Measurements from ENCODE around the gene KRT14.
"Not testable (repeated sequence)": the region's sequence is repeated elsewhere in the genome, so short reads cannot be mapped to it uniquely, and the experiment has no call there.

Gene KRT14

DNA sequence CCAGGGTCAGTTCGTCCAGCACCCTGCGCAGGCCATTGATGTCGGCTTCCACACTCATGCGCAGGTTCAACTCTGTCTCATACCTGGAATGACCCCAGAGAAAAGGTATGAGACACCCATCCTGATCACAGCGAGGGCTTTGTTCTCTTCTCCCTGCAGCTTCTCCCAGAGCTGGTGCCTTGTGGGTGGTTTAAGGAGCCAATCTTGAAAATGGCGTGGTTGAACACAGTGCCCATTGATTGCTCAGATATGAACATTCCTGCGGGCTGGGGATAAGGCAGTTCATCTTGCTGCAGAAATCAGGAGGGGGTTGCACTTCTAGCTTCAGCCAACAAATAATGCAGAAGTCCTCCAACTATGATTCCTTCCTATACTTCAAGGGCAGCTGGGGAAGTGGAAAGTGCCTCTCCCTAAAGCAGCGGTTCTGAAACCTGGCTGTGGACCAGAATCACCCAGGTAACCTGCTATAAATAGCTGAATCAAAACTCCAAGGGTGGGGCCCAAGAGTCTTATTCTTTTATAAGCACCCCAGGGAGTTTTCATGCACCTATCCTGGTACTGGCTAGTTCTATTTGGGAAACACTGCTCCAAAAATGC lies 2.3 kb downstream of the KRT14 start:
- H3K4me3 ChIP-seq (ENCODE audit: low read depth in 1 of 2, low read length in 2 of 2); H3K27me3 ChIP-seq (ENCODE audit: control insufficient read depth in 1 of 2, insufficient read depth in 2 of 2, low read length in 2 of 2); H3K27ac ChIP-seq (ENCODE audit: low read depth, low read length); H3K9ac ChIP-seq (ENCODE audit: low read depth in 1 of 2, low read length in 2 of 2); H3K36me3 ChIP-seq (ENCODE audit: control insufficient read depth in 1 of 2, insufficient read depth in 2 of 2, low read length in 2 of 2); H3K9me3 ChIP-seq (ENCODE audit: control insufficient read depth in 1 of 2, low read length in 2 of 2): not testable (repeated sequence)
- H3K4me1 ChIP-seq (ENCODE audit: control insufficient read depth in 1 of 2, insufficient read depth in 2 of 2, low read length in 2 of 2) = peaks cover 8 to 30% of the 10 kb centered on the region in 2 donors

DNA sequence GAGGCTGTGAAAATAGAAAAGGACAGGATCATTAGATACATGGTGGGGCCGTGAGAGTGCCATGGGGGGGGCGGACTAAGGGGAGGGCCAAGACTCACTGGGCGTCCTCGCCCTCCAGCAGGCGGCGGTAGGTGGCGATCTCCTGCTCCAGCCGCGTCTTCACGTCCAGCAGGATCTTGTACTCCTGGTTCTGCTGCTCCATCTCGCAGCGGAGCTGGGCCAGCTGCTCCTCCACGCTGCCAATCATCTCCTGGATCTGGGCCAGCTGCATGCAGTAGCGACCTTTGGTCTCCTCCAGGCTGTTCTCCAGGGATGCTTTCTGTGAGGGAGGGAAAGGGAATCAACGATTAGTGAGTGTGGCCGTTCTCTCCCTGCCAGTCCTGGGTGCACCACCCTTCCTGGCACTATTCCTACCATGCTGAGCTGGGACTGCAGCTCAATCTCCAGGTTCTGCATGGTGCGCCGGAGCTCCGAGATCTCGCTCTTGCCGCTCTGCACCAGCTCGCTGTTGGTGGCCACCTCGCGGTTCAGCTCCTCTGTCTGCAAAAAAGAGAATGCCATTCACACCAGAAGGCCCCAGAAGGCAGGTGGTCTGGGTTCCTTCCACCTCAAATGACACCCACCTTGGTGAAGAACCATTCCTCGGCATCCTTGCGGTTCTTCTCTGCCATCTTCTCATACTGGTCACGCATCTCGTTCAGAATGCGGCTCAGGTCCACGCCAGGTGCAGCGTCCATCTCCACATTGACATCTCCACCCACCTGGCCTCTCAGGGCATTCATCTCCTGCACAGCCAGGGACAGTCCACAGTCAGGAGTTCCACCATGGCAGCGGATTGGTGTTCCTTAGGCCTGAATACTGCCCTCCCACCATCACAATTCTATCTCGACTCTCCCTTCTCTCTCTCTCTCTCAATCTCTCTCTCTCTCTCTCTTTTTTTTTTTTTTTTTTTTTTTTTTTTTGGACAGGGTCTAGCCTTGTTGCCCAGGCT lies 3.3 kb downstream of the KRT14 start:
- no peak overlapping the region for H3K4me3 ChIP-seq (ENCODE audit: low read depth in 1 of 2, low read length in 2 of 2)
- H3K9me3 ChIP-seq (ENCODE audit: control insufficient read depth in 1 of 2, low read length in 2 of 2) = no peaks in the 10 kb centered on the region
- H3K36me3 ChIP-seq (ENCODE audit: control insufficient read depth in 1 of 2, insufficient read depth in 2 of 2, low read length in 2 of 2) = no peaks in the 10 kb centered on the region
- no peaks in the 10 kb centered on the region for H3K27me3 ChIP-seq (ENCODE audit: control insufficient read depth in 1 of 2, insufficient read depth in 2 of 2, low read length in 2 of 2)
- H3K9ac ChIP-seq (ENCODE audit: low read depth in 1 of 2, low read length in 2 of 2) = no peak overlapping the region
- H3K27ac ChIP-seq (ENCODE audit: low read depth, low read length) = no peak overlapping the region
- peaks cover 14 to 36% of the 10 kb centered on the region in 2 donors for H3K4me1 ChIP-seq (ENCODE audit: control insufficient read depth in 1 of 2, insufficient read depth in 2 of 2, low read length in 2 of 2)

DNA sequence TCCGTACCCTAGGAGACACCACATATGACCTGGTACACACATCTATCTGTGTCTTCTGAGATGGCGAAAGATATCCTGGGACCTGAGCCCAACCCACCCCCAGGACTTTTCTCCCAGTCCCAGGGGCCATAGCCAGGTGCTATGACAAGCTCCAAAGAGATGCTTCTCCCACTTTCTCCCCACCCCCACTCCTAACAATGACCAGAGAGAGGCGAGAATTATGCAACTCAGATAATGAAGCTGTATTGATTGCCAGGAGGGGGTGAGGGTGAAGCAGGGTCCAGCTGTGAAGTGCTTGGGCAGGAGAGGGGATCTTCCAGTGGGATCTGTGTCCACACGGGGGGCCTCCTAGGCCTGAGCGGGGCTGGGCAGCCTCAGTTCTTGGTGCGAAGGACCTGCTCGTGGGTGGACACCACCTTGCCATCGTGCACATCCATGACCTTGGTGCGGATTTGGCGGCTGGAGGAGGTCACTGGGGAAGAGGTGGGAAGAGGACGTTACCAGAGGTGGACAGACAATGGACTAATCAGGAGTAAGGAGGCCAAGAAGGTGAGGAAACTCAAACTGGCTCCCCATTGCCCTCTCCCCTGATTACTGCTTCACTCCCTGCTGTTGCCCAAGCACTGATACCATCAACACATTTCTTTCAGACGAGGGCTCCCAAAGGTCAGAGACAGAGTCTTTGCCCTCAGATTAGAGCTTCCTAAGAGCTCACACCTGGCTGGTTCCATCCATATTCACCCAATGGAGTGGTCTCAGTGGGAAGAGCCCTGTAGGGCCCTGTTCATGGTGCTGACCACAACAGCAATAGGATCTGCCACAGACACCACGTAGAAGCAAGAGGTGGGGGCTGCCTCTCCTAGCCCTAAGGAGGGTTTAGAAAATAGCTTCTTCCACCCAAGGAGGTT lies 4.4 kb downstream of the KRT14 start:
- H3K27ac ChIP-seq (ENCODE audit: low read depth, low read length) = not testable (repeated sequence)

DNA sequence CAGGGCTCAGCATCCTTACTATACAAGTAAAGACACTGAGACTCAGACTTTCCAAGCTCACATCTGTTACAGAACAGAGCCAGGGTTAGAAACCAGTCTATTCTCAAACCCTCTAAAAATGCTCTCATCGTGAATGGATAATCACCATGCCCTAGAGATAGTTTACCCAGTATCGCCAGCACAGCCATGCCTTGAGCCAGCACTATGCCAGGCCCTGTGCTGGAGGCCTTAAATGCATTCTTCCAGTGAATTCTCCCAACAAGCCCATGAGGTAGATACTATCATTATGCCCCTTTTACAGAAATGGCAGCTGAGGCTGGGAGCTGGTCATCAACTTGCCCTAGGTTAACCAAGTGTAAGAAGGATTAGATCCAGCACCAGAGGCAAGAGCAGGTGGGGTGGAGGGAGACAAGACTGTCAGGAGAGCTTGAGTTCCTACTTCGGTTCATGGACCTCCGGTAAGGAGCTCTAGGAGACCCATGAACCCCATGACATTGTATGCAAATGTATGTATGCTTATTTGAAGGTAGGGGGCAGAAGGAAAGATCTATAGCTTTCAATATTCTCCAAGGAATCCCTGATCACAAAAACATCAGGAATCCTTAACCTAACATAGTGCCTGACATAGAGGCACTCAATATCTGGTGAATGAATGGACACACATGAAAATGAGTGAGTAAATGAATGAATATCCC lies 5.2 kb downstream of the KRT14 start:
- peaks cover 18 to 36% of the 10 kb centered on the region in 2 donors for H3K4me1 ChIP-seq (ENCODE audit: control insufficient read depth in 1 of 2, insufficient read depth in 2 of 2, low read length in 2 of 2)
- no peaks in the 10 kb centered on the region for H3K36me3 ChIP-seq (ENCODE audit: control insufficient read depth in 1 of 2, insufficient read depth in 2 of 2, low read length in 2 of 2)
- no peak overlapping the region for H3K9ac ChIP-seq (ENCODE audit: low read depth in 1 of 2, low read length in 2 of 2)
- H3K27me3 ChIP-seq (ENCODE audit: control insufficient read depth in 1 of 2, insufficient read depth in 2 of 2, low read length in 2 of 2) = no peaks in the 10 kb centered on the region
- no peak overlapping the region for H3K4me3 ChIP-seq (ENCODE audit: low read depth in 1 of 2, low read length in 2 of 2)
- no peaks in the 10 kb centered on the region for H3K9me3 ChIP-seq (ENCODE audit: control insufficient read depth in 1 of 2, low read length in 2 of 2)
- H3K27ac ChIP-seq (ENCODE audit: low read depth, low read length) = no peak overlapping the region

More for the DNA sequence above, 4.4 kb downstream of the KRT14 start:
- peaks cover 14 to 36% of the 10 kb centered on the region in 2 donors for H3K4me1 ChIP-seq (ENCODE audit: control insufficient read depth in 1 of 2, insufficient read depth in 2 of 2, low read length in 2 of 2)
- not testable (repeated sequence) for H3K36me3 ChIP-seq (ENCODE audit: control insufficient read depth in 1 of 2, insufficient read depth in 2 of 2, low read length in 2 of 2); H3K4me3 ChIP-seq (ENCODE audit: low read depth in 1 of 2, low read length in 2 of 2); H3K27me3 ChIP-seq (ENCODE audit: control insufficient read depth in 1 of 2, insufficient read depth in 2 of 2, low read length in 2 of 2); H3K9me3 ChIP-seq (ENCODE audit: control insufficient read depth in 1 of 2, low read length in 2 of 2); H3K9ac ChIP-seq (ENCODE audit: low read depth in 1 of 2, low read length in 2 of 2)

DNA sequence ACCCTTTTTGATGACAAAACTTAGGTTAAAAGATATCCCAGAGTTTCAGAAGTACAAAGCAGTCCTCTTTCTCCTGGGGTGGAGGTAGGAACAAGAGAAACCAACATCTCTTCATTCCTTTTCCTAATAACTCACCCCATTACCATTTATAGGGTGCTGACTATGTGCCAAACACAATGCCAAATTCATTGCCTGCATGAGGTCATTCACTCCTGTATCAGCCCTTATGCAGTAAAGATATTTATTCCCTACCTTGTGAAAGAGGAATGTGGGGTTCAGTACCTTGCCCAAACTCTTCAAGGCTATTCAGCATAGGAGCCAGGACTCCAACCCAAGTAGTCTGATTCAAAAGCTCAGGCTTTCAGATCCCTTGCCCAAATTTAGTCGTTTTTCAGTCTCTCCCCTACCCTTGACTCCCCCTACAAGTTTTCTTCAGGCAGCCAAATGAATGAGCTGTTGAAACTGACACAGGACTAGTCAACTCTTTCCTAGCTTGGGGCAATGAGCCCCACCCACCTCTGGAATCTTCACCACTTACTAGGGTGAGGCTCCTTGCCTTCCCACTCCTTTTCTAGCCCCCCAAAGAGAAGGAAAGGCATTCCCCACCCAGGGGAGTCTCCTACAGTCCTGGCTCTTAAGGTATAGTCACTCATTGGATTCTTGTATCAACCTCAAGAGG lies 5.9 kb downstream of the KRT14 start:
- H3K27ac ChIP-seq (ENCODE audit: low read depth, low read length) = no peak overlapping the region
- H3K27me3 ChIP-seq (ENCODE audit: control insufficient read depth in 1 of 2, insufficient read depth in 2 of 2, low read length in 2 of 2) = no peaks in the 10 kb centered on the region
- H3K9ac ChIP-seq (ENCODE audit: low read depth in 1 of 2, low read length in 2 of 2) = no peak overlapping the region

DNA sequence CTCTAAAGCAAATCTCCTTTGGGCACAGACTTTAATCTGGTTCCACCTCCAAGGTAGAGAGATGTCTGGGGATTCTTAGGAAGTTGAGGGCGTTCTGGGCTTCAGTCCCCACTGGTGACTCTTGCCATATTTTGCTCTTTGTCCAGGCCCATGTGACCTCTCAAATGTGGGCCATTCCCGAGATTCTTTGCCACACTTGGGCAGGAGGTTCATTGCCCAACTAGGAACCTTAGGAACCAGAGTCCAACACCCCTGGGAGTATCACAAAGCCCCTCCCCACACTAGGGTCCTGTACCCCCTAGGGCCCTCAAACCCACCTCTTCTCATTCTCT lies 6.5 kb downstream of the KRT14 start:
- Histone ChIP-seq H3K27me3 (ENCODE audit: control insufficient read depth in 1 of 2, insufficient read depth in 2 of 2, low read length in 2 of 2) (peaks cover 0 to 3% of the 10 kb centered on the region in 2 donors), H3K4me1 (ENCODE audit: control insufficient read depth in 1 of 2, insufficient read depth in 2 of 2, low read length in 2 of 2) (peaks cover 19 to 36% of the 10 kb centered on the region in 2 donors), H3K9me3 (ENCODE audit: control insufficient read depth in 1 of 2, low read length in 2 of 2) (no peaks in the 10 kb centered on the region), H3K27ac (ENCODE audit: low read depth, low read length) (no peak overlapping the region), H3K4me3 (ENCODE audit: low read depth in 1 of 2, low read length in 2 of 2) (no peak overlapping the region), H3K9ac (ENCODE audit: low read depth in 1 of 2, low read length in 2 of 2) (no peak overlapping the region), H3K36me3 (ENCODE audit: control insufficient read depth in 1 of 2, insufficient read depth in 2 of 2, low read length in 2 of 2) (no peaks in the 10 kb centered on the region)

More for the DNA sequence above, 5.9 kb downstream of the KRT14 start:
- H3K4me1 ChIP-seq (ENCODE audit: control insufficient read depth in 1 of 2, insufficient read depth in 2 of 2, low read length in 2 of 2) = peaks cover 19 to 36% of the 10 kb centered on the region in 2 donors
- no peak overlapping the region for H3K4me3 ChIP-seq (ENCODE audit: low read depth in 1 of 2, low read length in 2 of 2)
- no peaks in the 10 kb centered on the region for H3K36me3 ChIP-seq (ENCODE audit: control insufficient read depth in 1 of 2, insufficient read depth in 2 of 2, low read length in 2 of 2)
- no peaks in the 10 kb centered on the region for H3K9me3 ChIP-seq (ENCODE audit: control insufficient read depth in 1 of 2, low read length in 2 of 2)

DNA sequence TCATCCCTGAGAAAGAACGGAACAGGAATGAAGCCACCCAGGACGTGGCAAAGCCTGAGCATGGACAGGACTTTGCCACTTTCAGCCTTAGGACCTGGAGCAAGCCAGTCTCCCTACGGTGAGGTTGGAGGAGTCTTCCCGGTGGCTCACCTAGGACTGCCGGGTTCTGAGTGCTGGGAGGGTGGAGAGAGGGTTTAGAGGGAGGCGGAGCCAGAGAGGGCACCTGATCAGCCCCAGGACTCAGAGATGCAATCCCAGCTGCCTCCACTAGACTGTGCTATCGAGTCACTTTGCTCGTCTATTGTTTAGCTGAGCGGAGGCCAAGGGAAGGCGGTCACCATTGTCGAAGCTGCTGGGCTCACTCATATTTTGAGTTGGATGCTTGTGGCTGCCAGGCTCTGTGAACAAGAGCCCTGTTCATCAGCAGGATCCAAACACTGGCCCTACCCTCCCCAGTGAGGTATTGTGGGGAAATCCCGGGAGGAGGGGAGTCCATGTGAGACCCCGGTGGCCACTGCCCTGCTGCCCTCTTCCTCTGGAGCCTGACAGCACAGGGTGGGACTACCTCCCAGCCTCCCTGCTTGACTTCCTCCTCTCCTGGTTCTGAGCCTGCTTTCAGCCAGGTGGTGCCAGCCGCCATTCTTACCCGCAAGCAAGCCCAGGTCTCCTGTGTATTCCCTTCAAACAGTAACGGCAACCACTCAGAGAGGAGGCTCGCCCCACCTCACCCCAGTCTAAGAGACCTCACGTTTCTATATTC lies 7.0 kb downstream of the KRT14 start:
- Histone ChIP-seq H3K4me1 (ENCODE audit: control insufficient read depth in 1 of 2, insufficient read depth in 2 of 2, low read length in 2 of 2) (peaks cover 19 to 32% of the 10 kb centered on the region in 2 donors), H3K27ac (ENCODE audit: low read depth, low read length) (no peak overlapping the region), H3K36me3 (ENCODE audit: control insufficient read depth in 1 of 2, insufficient read depth in 2 of 2, low read length in 2 of 2) (no peaks in the 10 kb centered on the region), H3K27me3 (ENCODE audit: control insufficient read depth in 1 of 2, insufficient read depth in 2 of 2, low read length in 2 of 2) (peaks cover 0 to 3% of the 10 kb centered on the region in 2 donors), H3K4me3 (ENCODE audit: low read depth in 1 of 2, low read length in 2 of 2) (peak overlapping the region in 1 of 2 donors; percentile 30), H3K9ac (ENCODE audit: low read depth in 1 of 2, low read length in 2 of 2) (peak overlapping the region; percentile 34 to 49), H3K9me3 (ENCODE audit: control insufficient read depth in 1 of 2, low read length in 2 of 2) (no peaks in the 10 kb centered on the region)

DNA sequence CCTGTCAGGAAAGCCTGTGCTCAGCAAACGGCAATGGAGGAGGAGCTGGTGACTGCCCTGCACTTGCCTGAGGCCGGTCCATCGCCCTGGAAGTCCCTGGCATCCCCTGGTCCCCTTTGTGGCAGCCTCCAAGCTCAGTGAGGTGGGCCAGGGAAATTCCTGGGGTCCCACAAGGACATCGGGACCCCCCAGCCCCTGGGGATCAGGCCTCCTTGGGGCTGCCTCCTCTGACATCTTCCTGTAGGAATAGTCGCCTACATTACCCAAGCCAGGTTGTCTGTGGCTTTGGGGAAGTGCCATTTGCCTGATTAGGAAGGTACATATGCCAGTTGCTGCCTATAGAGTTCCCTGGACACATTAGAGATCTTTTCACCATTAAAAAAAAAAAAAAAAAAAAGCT lies 7.7 kb downstream of the KRT14 start:
- H3K9me3 ChIP-seq (ENCODE audit: control insufficient read depth in 1 of 2, low read length in 2 of 2) = no peaks in the 10 kb centered on the region
- peak overlapping the region; percentile 34 to 49 for H3K9ac ChIP-seq (ENCODE audit: low read depth in 1 of 2, low read length in 2 of 2)
- no peak overlapping the region for H3K27ac ChIP-seq (ENCODE audit: low read depth, low read length)
- no peak overlapping the region for H3K4me3 ChIP-seq (ENCODE audit: low read depth in 1 of 2, low read length in 2 of 2)
- no peaks in the 10 kb centered on the region for H3K36me3 ChIP-seq (ENCODE audit: control insufficient read depth in 1 of 2, insufficient read depth in 2 of 2, low read length in 2 of 2)
- H3K4me1 ChIP-seq (ENCODE audit: control insufficient read depth in 1 of 2, insufficient read depth in 2 of 2, low read length in 2 of 2) = peaks cover 19 to 26% of the 10 kb centered on the region in 2 donors
- peaks cover 0 to 3% of the 10 kb centered on the region in 2 donors for H3K27me3 ChIP-seq (ENCODE audit: control insufficient read depth in 1 of 2, insufficient read depth in 2 of 2, low read length in 2 of 2)
